ENCODE data around the gene UBXN6.

The UBXN6 gene

DNA sequence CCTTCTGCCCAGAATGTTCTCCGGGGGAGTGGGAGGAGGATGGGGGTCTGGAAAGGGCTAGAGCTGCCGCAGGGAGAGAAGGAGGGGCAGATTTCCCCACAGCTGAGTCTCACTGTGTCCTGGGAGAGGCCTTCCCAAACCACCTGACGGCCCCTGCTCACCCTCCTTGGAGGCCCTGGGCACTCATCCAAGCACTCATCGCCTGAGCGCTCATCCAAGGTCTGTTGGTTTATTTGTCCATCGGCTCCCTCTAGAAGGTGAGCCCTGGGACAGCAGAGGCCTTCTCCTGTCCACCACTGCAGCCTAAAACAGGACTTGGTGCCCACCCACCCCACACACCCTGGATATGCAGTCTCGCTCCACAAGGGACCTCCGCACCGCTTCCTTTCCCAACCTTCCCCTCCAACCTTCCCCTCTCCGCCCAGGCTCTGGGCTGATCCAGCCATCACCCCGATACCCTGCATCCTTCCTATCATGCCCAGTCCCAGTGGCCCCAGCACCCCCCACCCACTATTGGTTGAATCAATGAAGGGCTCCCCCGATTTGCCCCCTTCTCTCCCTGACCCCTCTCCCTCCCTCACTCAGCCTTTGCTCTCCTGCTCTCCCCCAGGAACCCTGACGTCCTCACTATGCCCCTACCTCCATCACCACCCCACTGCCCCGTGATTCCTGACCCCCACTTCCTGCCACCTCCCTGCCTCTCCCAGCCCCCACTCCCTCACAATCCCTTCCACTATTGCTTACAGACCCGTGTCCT lies 1.7 kb downstream of the UBXN6 start:
- DNase-seq = peak; percentile 36

DNA sequence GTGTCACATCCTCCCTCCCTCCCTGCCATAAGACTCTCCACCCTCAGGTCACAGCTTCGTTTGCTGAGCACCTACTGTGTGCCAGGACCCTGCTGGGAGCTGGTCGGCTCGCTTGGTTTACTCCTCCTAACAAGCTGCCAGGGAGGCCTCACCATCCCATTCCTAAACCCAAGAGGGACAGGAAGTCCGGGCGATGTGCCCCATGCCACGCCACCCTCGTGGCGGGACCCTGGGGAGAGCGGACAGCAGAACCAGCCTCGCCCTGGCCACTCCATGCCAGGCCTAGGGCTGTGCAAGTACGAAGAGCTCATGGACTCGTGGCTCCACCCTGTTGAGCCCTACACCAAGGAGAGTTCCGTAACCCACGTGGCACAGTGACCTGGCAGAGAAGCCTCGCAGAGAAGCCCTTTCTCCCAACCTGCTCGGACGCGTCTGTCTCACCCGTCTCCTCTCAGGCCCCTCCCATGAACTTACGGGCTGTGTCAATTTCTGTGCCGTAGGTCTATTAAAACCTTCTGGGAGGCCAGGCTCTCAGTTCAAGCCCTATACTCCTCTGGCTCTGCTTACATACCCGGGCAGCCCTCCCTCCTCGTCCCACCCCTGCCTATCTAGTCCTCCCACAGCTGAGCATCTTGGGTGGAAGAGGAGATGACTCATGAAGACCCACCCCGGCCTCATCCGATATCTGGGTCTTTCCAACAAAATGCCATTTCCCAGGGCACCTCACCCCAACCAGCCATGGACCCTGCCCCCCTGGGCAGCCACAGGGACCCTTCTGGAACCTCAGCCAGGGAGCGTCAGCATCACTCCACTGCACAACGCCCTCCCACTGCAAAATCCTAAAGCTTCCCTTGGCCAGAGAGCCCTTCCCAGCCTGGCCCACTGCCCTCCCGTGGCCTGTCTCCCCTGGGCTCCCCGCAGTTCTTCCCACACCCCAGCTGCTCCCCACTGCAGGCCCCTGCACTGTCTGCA lies 2.6 kb downstream of the UBXN6 start:
- DNase-seq = no peak

DNA sequence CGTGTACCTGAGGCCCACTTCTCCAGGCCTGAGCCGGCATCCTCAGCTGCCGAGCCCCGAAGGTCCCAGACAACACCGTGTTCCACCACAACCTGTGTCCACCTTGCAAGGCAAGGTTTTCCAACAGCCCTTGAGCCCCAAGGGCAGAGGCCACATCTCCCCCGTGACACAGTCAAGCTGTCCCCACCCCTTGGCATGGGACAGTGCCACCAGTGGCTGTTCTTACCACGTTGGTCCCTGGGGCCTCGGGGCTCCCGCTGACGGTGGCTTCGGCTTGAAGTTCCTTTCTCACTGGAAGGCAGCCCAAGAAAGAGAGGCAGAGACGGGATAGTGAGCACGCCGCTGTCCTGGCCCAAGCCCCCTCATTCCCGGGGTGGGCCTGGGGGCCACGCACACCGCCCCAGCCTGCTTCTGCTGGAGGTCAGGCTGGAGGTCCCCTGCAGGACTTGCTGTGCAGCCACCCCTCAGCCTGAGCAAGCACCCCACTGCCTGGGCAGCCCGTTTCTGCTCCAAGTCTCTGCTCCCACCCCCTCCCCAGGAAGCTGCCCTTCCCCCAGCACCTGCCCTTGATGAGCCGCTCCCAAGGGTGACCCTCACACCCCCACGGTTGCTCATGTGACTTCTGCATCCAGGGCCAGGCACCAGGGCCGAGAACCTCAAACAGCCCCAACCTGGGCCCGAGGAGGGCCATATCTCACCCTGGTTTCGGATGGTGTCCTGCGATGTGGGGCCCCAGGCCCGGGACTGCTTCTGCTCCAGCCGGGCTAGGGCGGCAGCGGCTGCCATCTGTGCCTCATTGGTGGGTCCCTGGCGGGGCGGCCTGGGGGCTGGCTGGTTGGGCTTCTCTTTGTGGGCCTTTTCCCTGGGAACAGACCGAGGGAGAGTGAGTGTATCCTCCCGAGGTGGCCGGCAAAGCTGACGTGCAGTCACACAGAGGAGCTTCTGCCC lies 4.1 kb downstream of the UBXN6 start:
- no peak for DNase-seq

DNA sequence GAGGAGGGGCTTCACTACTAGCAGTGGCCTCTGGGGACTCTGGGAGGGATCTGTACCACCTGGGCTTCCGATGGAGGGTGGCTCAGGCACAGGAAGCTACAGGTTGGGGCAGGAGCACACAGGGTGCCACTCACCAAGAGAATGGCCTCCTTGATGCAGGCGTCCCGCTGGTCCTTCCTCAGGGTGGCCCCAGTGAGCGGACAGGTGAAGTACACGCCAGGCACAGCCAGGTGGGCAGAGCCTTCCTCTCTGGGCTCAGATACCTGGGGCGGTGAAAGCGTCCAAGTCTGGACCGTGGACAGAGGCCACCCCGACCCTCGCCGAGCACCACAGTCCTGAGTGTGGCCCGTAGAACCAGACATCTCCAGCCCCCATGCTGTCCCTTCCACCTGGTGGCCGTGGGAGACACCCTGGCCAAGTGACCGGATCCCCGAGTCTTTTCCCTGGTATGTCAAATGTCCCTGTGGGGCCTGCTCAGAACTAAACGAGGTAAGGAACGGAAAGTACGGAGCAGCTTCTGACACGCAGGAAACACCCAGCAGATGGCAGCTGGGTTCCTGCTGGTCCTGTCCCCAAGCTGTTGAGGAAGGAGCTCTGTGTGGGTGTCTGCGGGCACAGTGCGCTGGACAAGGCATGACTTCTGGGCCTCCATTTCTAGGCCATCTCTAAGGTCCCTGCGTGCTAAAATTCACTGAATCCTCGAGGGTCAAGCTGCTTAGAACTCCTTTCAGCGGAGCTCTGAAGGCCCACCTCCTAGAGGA lies 5.2 kb downstream of the UBXN6 start:
- no peak for DNase-seq

DNA sequence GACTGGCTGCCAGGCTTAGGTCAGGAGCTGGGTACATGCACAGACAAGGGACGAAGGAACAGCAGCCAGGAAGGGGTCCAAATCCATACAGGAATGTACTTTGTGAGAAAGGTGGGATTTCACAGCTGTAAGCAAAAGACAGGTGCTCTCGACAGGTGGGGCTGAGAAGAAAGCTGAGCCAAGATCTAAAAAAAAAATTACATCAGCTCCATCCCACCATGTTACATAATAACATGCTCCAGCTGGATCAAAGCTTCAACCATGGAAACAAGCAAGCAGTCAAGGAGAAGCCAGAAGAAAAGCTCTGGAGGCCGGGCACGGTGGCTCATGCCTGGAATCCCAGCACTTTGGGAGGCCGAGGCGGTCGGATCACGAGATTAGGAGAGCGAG lies 8.0 kb downstream of the UBXN6 start:
- DNase-seq = no peak

DNA sequence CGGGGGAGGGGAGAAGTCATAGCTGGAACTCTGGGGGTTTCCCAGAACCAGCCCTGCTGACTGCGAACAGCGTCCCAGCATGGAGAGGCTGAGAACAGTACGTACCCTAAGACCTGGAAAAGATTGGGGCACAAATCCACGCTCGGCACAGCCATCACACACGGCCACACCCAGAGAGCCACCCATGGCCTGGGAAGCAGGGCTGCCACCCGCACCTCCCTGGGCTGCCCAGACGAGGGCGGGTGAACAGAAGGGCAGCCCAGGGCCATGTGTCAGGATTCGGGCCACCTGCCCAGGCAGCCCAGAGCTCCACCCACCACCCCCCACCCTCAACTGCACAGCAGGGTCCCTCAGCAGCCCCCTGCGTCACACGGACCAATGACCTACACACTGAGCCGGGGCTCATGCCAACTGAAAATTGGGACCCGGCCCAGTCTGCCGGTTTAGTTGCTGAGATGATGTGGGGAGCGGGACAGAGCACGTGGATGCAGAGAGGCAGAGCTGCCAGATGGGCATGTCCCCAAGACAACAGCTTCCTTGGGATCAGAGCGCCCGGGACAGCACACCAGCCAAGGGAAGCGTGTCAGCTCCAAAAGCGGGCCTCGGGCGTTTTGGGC lies 8.5 kb downstream of the UBXN6 start:
- no peak for DNase-seq

DNA sequence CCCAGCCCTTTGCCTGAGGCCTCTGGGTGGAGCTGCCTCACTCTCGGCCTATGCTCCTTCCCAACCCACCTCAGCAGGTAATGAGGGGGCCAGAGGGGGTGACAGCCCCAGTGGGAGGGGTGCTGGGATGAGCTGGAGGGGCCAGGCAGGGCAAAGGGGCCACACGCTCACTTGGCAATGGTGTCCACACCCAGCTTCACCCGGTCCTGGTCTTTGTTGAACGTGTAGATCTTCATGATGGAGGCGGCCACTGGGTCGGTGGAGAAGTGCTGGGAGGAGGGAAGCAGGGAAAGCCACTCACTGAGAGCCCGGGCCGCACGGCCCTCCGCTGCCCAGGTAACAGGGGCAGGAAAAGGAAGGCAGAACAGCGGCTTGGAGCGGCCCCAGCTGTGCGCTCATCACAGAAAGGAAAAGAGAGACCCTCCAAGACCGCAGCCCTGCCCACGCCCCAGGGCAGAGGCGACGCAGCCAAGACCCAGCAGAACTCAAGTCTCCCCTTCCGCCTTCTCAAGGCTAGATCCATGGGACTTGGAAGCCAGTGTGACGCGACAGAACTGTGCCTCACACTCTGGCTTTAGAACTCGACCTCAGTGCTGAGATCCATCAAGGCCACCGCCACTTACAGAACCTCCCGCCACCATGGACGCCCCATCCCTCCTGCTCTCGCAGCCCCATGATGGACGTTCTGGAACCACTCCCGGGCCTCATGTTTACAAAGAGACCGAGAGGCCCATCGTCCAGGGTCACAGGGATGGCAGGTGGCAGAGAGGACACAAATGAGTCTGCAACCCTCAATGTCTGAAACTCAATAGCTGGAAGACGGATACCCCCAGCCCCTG lies 9.2 kb downstream of the UBXN6 start:
- DNase-seq = no peak

DNA sequence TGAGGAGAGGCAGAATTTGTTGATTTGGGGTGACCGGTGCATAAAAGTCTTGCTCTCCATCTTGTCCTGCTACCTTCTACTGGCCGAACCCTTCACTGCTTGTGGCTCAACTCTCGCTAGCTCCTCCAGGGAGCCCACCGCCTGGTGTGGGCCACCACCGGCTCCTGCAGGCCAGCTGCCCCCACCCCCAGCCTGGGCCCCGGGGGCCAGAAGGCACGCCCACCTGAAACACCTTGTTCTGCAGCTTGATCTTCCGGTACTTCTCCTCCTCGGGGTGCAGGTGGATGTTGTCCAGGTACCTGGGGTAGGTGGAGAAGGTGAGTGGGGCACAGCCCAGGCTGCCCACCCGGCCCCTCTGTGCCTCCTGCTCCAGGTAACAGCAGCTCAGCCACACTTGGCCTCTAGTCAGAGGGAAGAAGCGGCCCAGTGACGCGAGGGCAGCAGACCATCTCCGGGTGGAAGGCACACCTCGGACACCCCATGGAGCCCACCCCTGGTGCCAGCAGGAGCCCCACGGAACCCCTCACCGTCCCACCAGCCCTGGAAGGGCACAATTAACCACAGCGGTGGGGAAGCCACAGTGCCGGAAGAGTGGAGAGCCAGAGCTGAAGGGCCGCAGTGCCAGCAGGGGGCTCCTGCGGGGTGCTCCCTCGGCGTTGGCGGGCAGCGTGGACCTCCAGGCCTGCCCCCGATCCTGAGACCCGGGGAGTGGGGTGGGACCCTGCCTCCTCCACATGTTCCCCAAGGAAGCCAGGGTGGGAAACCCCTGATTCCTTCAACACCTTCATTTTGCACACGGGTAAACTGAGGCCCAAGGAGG lies 10.1 kb downstream of the UBXN6 start:
- DNase-seq = no peak

DNA sequence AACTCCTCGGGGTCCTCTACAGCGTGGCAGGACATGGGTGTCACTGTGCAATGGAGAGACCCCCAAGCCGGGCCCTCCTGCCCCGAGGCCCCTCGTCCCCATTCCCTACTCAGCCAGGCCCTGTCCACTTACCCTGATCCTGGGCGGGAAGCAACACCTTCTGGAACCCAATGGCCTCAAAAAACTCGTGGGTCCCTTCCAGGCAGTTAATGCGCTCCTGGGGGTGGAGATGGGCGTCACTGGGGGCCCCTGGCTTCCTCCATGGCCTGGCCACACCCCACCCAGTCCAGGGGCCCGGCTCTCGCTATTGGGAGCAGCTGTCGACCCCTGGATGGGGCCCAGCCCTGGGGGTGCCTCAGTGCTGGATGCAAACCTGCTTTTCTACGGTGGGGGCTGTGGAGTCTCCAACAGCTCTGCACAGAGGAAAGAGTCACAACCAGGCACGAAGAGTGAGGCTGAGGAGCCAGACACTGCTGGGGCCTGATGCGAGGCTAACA lies 10.8 kb downstream of the UBXN6 start:
- DNase-seq = no peak

DNA sequence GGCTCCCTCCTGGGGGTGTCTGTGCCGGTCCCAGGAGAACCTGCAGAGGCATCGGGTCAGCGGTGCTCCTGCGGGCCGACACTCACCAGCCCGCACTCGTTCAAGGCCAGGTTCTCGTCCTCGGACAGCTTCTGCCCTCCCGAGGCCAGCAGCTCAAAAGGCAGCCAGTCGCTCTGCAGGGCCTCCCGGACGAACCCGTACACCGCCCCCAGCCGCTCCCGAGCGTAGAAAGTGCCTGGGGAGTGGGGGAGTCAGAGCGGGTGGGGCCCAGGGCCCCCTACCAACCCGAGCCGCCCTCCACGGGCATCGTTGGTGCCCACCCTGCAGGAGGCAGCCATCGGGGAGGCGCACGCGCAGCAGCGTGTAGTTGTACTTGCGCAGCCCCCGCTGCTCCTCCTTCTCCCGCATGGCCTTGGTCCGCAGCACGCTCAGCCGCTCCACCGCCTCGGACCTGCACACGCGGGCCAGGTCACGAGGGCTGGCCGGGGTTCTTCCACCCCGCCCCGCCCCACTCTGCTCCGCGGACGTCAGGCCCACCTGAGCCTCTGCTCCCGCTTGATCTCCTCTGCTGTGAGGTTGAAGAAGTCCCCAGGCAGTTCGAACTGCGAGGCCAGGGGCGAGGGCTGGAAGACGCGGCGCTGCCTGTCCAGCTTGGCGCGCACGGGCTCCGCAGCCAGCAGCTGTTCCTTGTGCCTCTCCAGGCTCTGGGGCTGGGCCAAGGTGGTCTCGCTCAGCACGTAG lies 11.5 kb downstream of the UBXN6 start:
- no peak for DNase-seq

DNA sequence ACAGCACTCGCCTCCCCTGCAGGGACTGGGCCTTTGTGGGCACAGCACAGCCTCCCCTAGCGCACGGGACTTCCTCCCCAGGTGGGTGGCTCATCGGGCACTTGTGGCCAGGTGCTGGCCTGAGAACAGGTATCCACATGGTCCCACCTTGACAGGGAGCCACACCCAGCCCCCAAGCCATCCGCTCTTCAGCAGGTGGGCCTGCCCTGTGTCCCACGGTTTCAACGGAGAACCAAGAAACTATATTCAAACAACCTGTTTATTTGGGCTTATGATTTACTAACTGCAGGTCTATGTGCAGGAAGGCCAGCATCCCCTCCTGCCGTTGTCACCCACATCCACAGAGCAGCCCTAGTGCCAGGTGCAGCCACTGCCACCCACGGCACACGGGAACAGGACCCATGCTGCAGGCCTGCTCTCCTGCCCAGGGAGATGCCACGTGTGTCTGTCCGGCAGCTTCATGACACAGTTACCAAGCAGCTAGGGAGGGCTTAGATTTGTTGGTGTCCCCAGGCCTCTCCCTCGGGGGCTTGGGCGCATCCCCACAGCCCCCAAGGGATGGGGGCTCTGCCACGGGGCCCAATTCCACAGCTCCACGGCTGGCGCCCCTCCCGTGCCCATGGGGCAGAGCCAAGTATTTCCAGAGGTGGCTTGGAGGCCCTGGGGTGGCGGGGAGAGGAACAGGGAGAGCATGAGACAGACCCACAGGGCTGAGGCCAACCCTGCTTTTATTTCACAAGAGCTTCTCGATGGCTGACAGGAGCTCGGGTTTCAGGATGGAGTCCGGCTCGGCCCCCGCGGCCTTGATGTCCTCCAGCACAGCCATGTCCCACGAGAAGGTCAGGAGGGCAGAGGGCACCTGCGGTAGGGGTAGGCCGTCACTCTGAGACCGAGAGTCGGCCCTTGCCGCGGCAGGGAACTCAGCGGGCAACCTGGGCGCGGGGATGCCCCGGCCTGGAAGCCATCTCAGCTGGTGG lies 12.5 kb downstream of the UBXN6 start:
- DNase-seq = no peak

DNA sequence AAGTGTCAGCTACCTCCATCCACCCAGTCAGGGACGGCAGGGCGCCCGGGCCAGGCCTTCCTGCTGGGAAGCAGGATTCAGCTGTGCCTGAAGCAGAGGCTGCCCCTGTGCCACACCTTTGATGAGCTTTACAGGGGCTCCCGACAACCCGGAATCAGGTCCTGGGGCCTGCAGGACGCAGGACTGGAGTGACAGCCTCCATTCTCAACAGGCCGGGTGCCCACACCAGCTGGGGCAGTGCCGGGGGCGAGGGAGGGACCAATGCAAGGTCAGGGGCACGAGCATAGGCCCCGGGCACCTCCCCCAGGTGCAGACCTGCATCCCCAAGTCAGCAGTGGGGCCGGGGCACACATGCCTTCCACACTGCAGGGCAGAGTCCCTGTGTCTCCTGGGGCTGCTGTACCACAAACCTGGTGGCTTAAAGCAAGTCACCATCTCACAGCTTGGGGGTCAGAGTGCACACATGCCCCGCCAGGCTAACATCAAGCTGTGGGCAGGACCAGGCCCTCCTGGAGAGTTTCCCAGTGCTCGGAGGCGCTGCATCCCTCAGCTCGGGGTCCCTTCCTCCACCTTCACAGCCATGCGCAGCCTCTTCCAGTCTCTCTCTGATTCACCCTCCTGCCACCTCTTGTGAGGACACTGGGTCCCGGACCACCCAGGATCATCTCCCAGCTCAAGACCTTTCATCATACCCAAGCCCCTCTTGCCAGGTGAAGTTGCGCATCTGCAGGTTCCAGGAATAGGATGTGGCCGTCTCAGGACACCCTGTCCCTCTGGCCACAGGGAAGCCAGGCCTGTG lies 13.4 kb downstream of the UBXN6 start:
- DNase-seq = no peak

DNA sequence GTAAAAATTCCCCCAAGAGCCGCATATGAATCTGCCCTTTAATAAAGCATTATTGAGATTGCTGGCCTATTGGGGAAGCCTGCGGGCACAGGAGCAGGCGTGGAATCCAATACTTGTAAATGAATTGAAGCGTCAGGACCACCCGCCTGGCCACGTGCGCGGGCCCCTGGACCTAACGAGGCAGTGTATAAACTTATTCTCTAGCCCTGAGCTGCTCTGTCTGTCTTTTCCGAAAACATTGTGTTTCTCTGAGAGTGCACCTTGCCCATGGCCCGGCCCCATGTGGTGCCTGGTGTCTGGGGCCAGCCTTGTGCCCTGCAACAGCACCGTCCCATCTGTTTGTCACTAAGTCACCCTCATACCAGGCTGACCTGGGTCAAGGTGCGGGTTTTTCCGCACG lies 14.4 kb downstream of the UBXN6 start:
- DNase-seq = no peak

DNA sequence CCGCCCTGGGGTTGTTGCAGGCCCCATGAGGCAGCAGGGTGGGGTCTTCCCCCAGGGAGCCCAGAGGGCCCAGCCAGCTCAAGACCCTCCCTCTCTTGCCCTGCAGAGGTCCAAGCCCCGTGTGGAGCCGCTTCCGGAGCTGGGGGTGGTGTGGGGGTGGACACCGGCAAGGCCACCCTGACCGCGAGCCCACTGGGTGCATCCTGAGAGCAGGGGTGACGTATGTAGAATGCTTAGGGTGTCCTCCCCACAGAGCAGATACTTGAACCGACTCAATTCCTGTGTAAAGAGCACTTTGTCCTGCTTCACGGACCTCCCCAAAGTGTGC lies 14.8 kb downstream of the UBXN6 start:
- no peak for DNase-seq

DNA sequence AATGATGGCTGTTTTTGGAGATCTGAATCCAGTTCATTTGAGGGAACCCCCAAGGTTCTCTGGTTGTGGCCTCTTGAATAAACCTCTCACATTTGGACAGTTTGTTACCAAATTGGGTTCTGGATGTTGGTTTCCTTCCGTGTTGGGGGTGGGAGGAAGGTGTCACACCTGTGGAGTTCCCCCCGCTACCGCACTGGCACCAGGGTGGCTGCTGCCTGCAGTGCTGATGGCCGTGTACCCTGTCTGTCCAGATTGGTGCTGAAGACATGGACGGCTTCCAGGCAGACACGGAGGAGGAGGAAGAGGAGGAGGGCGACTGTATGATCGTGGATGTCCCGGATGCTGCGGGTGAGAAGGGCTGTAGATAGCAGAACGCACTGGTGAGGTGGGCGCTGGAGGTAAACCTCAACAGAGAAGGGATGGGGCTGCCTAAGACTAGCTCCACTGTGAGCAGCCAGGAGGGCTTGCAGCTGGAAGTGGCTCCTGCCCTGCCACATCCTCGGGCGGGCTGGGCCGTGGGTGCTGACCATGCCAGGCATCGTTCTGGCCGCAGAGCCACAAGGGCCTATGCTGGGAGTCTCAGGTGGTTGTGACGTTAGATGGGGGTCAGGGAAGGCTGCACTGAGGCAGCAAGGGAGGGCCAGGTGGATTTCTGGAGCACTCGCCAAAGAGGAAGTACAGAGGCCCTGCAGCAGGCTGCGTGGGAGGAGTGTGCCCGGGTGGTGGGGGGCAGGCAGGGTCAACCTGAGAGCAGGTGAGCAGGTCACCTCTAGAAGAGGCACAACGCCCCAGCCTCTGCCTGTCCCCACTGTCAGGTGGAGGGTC lies 15.4 kb downstream of the UBXN6 start:
- DNase-seq = no peak

DNA sequence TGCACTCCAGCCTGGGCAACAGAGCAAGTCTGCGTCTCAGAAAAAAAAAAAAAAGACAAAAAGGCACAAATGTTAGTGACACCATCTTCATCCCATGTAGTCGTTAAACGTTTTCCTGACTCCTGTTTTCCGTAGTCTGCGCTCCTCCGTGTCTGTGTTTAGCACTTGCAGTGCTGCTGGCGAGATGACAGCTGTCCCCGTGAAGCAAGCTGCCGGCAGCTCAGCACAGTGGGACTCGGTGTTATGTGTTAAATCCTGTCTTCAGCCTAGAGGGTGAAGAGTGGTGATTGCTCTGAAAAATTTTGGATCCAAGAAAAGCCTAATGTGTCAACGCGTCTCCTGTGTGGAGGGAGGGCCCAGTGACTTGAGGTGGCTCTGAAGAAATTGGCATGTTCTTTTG lies 18.4 kb downstream of the UBXN6 start:
- no peak for DNase-seq

Measured in NCI-H2029 treated with DMSO at 0.1 percent for 48 hours (cell line).